HFFc6 (cell line): ENCODE data around the gene NCOA1. TPM values are rescaled to one million over a fixed set of nuclear protein-coding genes. Genes with fewer than 3 reads are reported as not detected.

Experiments
- DNase-seq: peaks from one replicate; pipeline ENCODE4 v3.0.0-alpha.2; 2018
- H3K27ac Mint-ChIP-seq: 2 replicates; pipeline ENCODE4 v1.8.0; 2020; ENCODE audit warnings: mild to moderate bottlenecking, mixed read lengths
- H3K27me3 Mint-ChIP-seq: 2 replicates; pipeline ENCODE4 v1.8.0; 2021; ENCODE audit warnings: mild to moderate bottlenecking, moderate library complexity, mixed read lengths; ENCODE audit not compliant: insufficient read depth
- H3K36me3 Mint-ChIP-seq: 2 replicates; pipeline ENCODE4 v1.8.0; 2021; ENCODE audit warnings: low read depth, mixed read lengths
- H3K4me1 Mint-ChIP-seq: 2 replicates; pipeline ENCODE4 v1.8.0; 2020; ENCODE audit warnings: low read depth, mixed read lengths
- H3K4me3 Mint-ChIP-seq: 2 replicates; pipeline ENCODE4 v1.8.0; 2020; ENCODE audit warnings: mild to moderate bottlenecking, moderate library complexity, mixed read lengths
- H3K9me3 Mint-ChIP-seq: 2 replicates; pipeline ENCODE4 v1.8.0; 2020; ENCODE audit warnings: mild to moderate bottlenecking, mixed read lengths
- CTCF ChIP-seq: fragments of 200-600 bp; sonication (generic); IDR thresholded peaks from 2 replicates; pipeline ENCODE4 v1.5.0; 2021; ENCODE audit warnings: antibody characterized with exemption, mild to moderate bottlenecking
- total RNA-seq, 6 experiments: library from RNA; stranded (reverse); fragmentation: NEBNext Ultra II Directional; extraction: Animal tissue kit (Norgen Biotek cat#: 25700); gene quantifications; 2 replicates in 1 of 6; 3 replicates in 5 of 6; pipeline ENCODE4 v1.2.3, GENCODE V29; 2021

NCOA1 gene
- total RNA-seq, 6 experiments from 2014 or later, result 8.6 to 11.2 (median 10.7) TPM

DNA sequence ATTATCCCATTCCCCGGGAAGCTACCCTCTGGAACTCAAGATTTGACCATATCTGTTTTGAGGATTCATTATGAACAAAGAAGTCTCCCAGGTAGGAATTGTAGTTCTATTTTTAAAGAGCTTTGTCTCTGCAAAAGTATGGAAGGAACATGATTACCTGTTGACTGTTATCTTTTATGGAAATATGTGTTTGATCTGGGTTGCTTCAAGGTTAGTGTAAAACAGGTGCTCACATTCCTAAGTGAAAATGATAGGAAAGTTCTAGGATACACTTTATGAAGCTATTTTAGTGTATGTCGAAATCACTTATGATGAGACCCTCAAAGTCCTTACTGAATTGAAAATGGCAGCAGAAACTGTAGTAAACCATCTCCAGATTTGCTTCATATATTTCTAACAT lies 153.0 kb downstream of the NCOA1 start:
- no peak for DNase-seq
- Mint-ChIP-seq H3K27me3 (no peaks in the 10 kb centered on the region), H3K9me3 (no peaks in the 10 kb centered on the region), H3K27ac (no peak overlapping the region), H3K36me3 (no peaks in the 10 kb centered on the region), H3K4me1 (no peaks in the 10 kb centered on the region), H3K4me3 (no peak overlapping the region)
- no peak for TF ChIP-seq CTCF

DNA sequence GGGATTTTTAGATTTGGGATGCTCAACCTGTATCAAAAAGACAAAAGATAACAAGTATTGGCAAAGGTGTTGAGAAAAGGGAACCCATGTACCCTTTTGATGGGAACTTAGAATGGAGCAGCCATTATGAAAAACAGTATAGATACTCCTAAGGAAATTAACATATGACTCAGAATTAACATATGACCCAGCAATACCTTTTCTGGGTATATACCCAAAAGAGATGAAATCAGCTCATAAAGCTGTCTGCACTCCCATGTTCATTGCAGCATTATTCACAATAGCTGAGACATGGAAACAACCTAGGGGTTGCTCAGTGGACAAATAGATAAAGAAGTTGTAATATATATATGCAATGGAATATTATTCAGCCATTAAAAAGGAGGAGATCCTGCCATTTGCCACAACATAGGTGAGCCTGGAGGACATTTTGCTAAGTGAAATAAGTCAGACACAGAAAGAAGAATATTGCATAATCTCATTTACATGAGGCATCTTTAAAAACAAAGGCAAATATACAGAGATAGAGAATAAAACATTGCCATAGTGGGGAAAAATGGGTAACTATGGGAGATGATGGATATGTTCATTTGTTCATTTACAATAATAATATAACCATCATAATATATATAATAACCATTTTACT lies 160.1 kb downstream of the NCOA1 start:
- peaks cover 4% of the 10 kb centered on the region for H3K27me3 Mint-ChIP-seq
- no peaks in the 10 kb centered on the region for H3K36me3 Mint-ChIP-seq
- H3K4me1 Mint-ChIP-seq, result peaks cover 6% of the 10 kb centered on the region; the same call in 1 of the 2 replicates

GRCh38 chr2:24651643-24652003 lies 160.6 kb downstream of the NCOA1 start:
- no peak for DNase-seq
- Mint-ChIP-seq H3K36me3 (no peaks in the 10 kb centered on the region), H3K4me3 (no peak overlapping the region), H3K4me1 (peaks cover 8% of the 10 kb centered on the region), H3K27ac (no peak overlapping the region), H3K27me3 (peaks cover 4% of the 10 kb centered on the region), H3K9me3 (no peaks in the 10 kb centered on the region)
- TF ChIP-seq CTCF, result no peak

More for the DNA sequence above, 160.1 kb downstream of the NCOA1 start:
- H3K27ac Mint-ChIP-seq, result no peak overlapping the region
- no peak for DNase-seq
- no peak for TF ChIP-seq CTCF
- H3K4me3 Mint-ChIP-seq, result no peak overlapping the region
- no peaks in the 10 kb centered on the region for H3K9me3 Mint-ChIP-seq

- H3K27ac Mint-ChIP-seq, result no peak overlapping the region
- no peak for DNase-seq
- no peak for TF ChIP-seq CTCF
- H3K27me3 Mint-ChIP-seq, result peaks cover 4% of the 10 kb centered on the region
- no peaks in the 10 kb centered on the region for H3K9me3 Mint-ChIP-seq
- H3K4me1 Mint-ChIP-seq, result peaks cover 17% of the 10 kb centered on the region
- no peaks in the 10 kb centered on the region for H3K36me3 Mint-ChIP-seq
- H3K4me3 Mint-ChIP-seq, result no peak overlapping the region
Measured at GRCh38 chr2:24652265-24653182, 161.5 kb downstream of the NCOA1 start.

GRCh38 chr2:24657818-24658217 lies 166.8 kb downstream of the NCOA1 start:
- no peak for DNase-seq
- H3K27ac Mint-ChIP-seq, result no peak overlapping the region
- H3K4me3 Mint-ChIP-seq, result no peak overlapping the region
- H3K9me3 Mint-ChIP-seq, result no peaks in the 10 kb centered on the region
- no peak for TF ChIP-seq CTCF
- H3K27me3 Mint-ChIP-seq, result peaks cover 4% of the 10 kb centered on the region
- no peaks in the 10 kb centered on the region for H3K36me3 Mint-ChIP-seq
- H3K4me1 Mint-ChIP-seq, result peaks cover 27% of the 10 kb centered on the region
